Measurements from ENCODE around the gene CUL5. TPM values are rescaled to one million over a fixed set of nuclear protein-coding genes. Genes with fewer than 3 reads are reported as not detected.

Gene CUL5
- 28.7 and 36.1 TPM in 2 replicates for total RNA-seq

GRCh38 chr11:108008656-108009496 is at the start of gene CUL5:
Gene CUL5 (plus strand): TSS chr11:108008898. CDS start chr11:108009349, 451 bp downstream.
- peak; percentile 7 for FAIRE-seq
- peak; percentile 96 for TF ChIP-seq CTCF (IDR thresholded peaks at IDR 0.05; ENCODE audit: insufficient read depth, low read length, severe bottlenecking)
- peak within 1 kb of the TSS; percentile 100 for H3K4me3 ChIP-seq (ENCODE audit: low read depth, low read length)
- peak; percentile 75 for DNase-seq (ENCODE audit: low read depth)
- H3K27me3 ChIP-seq (ENCODE audit: control insufficient read depth, insufficient read depth, low read length) = no peaks in the 10 kb centered on the region
- H3K36me3 ChIP-seq (ENCODE audit: control insufficient read depth, insufficient read depth, low read length) = no peaks in the 10 kb centered on the region

GRCh38 chr11:107961480-107961879 is 47.2 kb upstream of the CUL5 start:
- no peak for TF ChIP-seq CTCF (IDR thresholded peaks at IDR 0.05; ENCODE audit: insufficient read depth, low read length, severe bottlenecking)
- Histone ChIP-seq H3K4me3 (ENCODE audit: low read depth, low read length) (no peak overlapping the region), H3K36me3 (ENCODE audit: control insufficient read depth, insufficient read depth, low read length) (no peaks in the 10 kb centered on the region), H3K27me3 (ENCODE audit: control insufficient read depth, insufficient read depth, low read length) (no peaks in the 10 kb centered on the region)
- no peak for FAIRE-seq
- no peak for DNase-seq (ENCODE audit: low read depth)

- FAIRE-seq (no peak), DNase-seq (ENCODE audit: low read depth) (no peak)
- no peaks in the 10 kb centered on the region for H3K36me3 ChIP-seq (ENCODE audit: control insufficient read depth, insufficient read depth, low read length)
- no peak for TF ChIP-seq CTCF (IDR thresholded peaks at IDR 0.05; ENCODE audit: insufficient read depth, low read length, severe bottlenecking)
- H3K4me3 ChIP-seq (ENCODE audit: low read depth, low read length) = no peak overlapping the region
- H3K27me3 ChIP-seq (ENCODE audit: control insufficient read depth, insufficient read depth, low read length) = no peaks in the 10 kb centered on the region
Observed at GRCh38 chr11:107962181-107962580, 46.5 kb upstream of the CUL5 start.

GRCh38 chr11:107963091-107963490 is 45.6 kb upstream of the CUL5 start:
- Histone ChIP-seq H3K27me3 (ENCODE audit: control insufficient read depth, insufficient read depth, low read length) (no peaks in the 10 kb centered on the region), H3K4me3 (ENCODE audit: low read depth, low read length) (no peak overlapping the region), H3K36me3 (ENCODE audit: control insufficient read depth, insufficient read depth, low read length) (no peaks in the 10 kb centered on the region)
- FAIRE-seq (no peak), DNase-seq (ENCODE audit: low read depth) (no peak)
- no peak for TF ChIP-seq CTCF (IDR thresholded peaks at IDR 0.05; ENCODE audit: insufficient read depth, low read length, severe bottlenecking)

- FAIRE-seq (no peak), DNase-seq (ENCODE audit: low read depth) (no peak)
- H3K36me3 ChIP-seq (ENCODE audit: control insufficient read depth, insufficient read depth, low read length) = no peaks in the 10 kb centered on the region
- no peaks in the 10 kb centered on the region for H3K27me3 ChIP-seq (ENCODE audit: control insufficient read depth, insufficient read depth, low read length)
- no peak for TF ChIP-seq CTCF (IDR thresholded peaks at IDR 0.05; ENCODE audit: insufficient read depth, low read length, severe bottlenecking)
- H3K4me3 ChIP-seq (ENCODE audit: low read depth, low read length) = no peak overlapping the region
Observed at GRCh38 chr11:107969219-107969618, 39.5 kb upstream of the CUL5 start.
